Liver (tissue), 9 donors: ENCODE data around the gene APBA2. TPM values are rescaled to one million over a fixed set of nuclear protein-coding genes. Genes with fewer than 3 reads are reported as not detected.

Experiments used
- DNase-seq: peaks from one replicate; pipeline ENCODE4 v3.0.0-alpha.2; 2017; ENCODE audit warnings: low spot score
- H3K27ac ChIP-seq, 2 donors: one replicate each; pipeline ENCODE4 v1.7.0; 2013; ENCODE audit warnings: inconsistent platforms in 2 of 2, low read length in 2 of 2, control low read depth in 1 of 2, low read depth in 1 of 2, mild to moderate bottlenecking in 1 of 2
- H3K27me3 ChIP-seq, 4 donors: one replicate each; pipeline versions ENCODE4 v1.6.1 to v1.7.0; 2013; ENCODE audit warnings: low read length in 3 of 4, inconsistent platforms in 1 of 4, mild to moderate bottlenecking in 1 of 4, moderate library complexity in 1 of 4; ENCODE audit not compliant: control insufficient read depth in 4 of 4, insufficient read depth in 4 of 4
- H3K36me3 ChIP-seq, 4 donors: one replicate each; pipeline versions ENCODE4 v1.6.1 to v1.7.0; 2013; ENCODE audit warnings: low read length in 3 of 4, mild to moderate bottlenecking in 3 of 4, low read depth in 1 of 4, moderate library complexity in 1 of 4; ENCODE audit not compliant: control insufficient read depth in 4 of 4, insufficient read depth in 3 of 4
- H3K4me1 ChIP-seq, 4 donors: one replicate each; pipeline versions ENCODE4 v1.6.1 to v1.7.0; 2013; ENCODE audit warnings: low read length in 3 of 4, mild to moderate bottlenecking in 3 of 4, moderate library complexity in 1 of 4; ENCODE audit not compliant: control insufficient read depth in 4 of 4, insufficient read depth in 4 of 4
- H3K4me3 ChIP-seq, 3 donors: one replicate each; pipeline versions ENCODE4 v1.6.1 to v1.7.0; 2013; ENCODE audit warnings: low read length in 3 of 3, control low read depth in 1 of 3, low read depth in 1 of 3, mild to moderate bottlenecking in 1 of 3
- H3K9ac ChIP-seq, 2 donors: one replicate each; pipeline ENCODE4 v1.7.0; 2013; ENCODE audit warnings: low read length in 2 of 2, mild to moderate bottlenecking in 2 of 2, moderate library complexity in 2 of 2, control low read depth in 1 of 2, low read depth in 1 of 2
- H3K9me3 ChIP-seq, 4 donors: one replicate each; pipeline versions ENCODE4 v1.6.1 to v1.7.0; 2013; ENCODE audit warnings: low read length in 3 of 4; ENCODE audit not compliant: control insufficient read depth in 4 of 4
- ATF3 ChIP-seq: IDR thresholded peaks from 2 replicates; pipeline ENCODE4 v1.6.1; 2016; ENCODE audit warnings: antibody characterized with exemption
- FOXA1 ChIP-seq: IDR thresholded peaks from 2 replicates; pipeline ENCODE4 v1.6.1; 2016; ENCODE audit warnings: antibody characterized with exemption
- FOXA2 ChIP-seq: IDR thresholded peaks from 2 replicates; pipeline ENCODE4 v1.6.1; 2016; ENCODE audit warnings: antibody characterized with exemption
- GABPA ChIP-seq, 2 donors: IDR thresholded peaks in 1 of 2; conservative IDR thresholded peaks in 1 of 2; 2 replicates each; pipeline ENCODE4 v1.6.1; 2016; ENCODE audit warnings: antibody characterized with exemption in 2 of 2, mild to moderate bottlenecking in 1 of 2, moderate library complexity in 1 of 2
- HNF4A ChIP-seq, 2 donors: conservative IDR thresholded peaks; 2 replicates each; pipeline ENCODE4 v1.6.1; 2016; ENCODE audit warnings: antibody characterized with exemption in 2 of 2, mild to moderate bottlenecking in 2 of 2
- HNF4G ChIP-seq: IDR thresholded peaks from 2 replicates; pipeline ENCODE4 v1.6.1; 2016; ENCODE audit warnings: antibody characterized with exemption
- JUND ChIP-seq, 2 donors: IDR thresholded peaks; 2 replicates each; pipeline ENCODE4 v1.6.1; 2016; ENCODE audit warnings: antibody characterized with exemption in 2 of 2
- MAX ChIP-seq: IDR thresholded peaks from 2 replicates; pipeline ENCODE4 v1.6.1; 2016; ENCODE audit warnings: antibody characterized with exemption
- NR2F2 ChIP-seq: IDR thresholded peaks from 2 replicates; pipeline ENCODE4 v1.6.1; 2016; ENCODE audit warnings: antibody characterized with exemption
- RAD21 ChIP-seq, 2 donors: IDR thresholded peaks; 2 replicates each; pipeline ENCODE4 v1.6.1; 2016; ENCODE audit warnings: antibody characterized with exemption in 2 of 2, mild to moderate bottlenecking in 2 of 2
- RXRA ChIP-seq, 2 donors: IDR thresholded peaks; 2 replicates each; pipeline ENCODE4 v1.6.1; 2017 to 2018; ENCODE audit warnings: antibody characterized with exemption in 2 of 2, mild to moderate bottlenecking in 1 of 2
- TAF1 ChIP-seq: conservative IDR thresholded peaks from 2 replicates; pipeline ENCODE4 v1.6.1; 2016; ENCODE audit warnings: antibody characterized with exemption, mild to moderate bottlenecking
- YY1 ChIP-seq: IDR thresholded peaks from 2 replicates; pipeline ENCODE4 v1.6.1; 2016; ENCODE audit warnings: antibody characterized with exemption, mild to moderate bottlenecking
- WGBS: extraction: QIAGEN DNeasy Blood & Tissue Kit; methylation state at CpG from one replicate; pipeline ENCODE4 v1.1.7; 2013; 5-methylcytosine and 5-hydroxymethylcytosine counted together
- polyA plus RNA-seq, 2 donors: library from polyadenylated mRNA; stranded (reverse) in 1 of 2; unstranded in 1 of 2; fragments of 200-250 nt in 1 of 2; fragments of >200 nt in 1 of 2; fragmentation: Nextera tagmentation in 1 of 2; extraction: Ambion mirVana in 1 of 2; gene quantifications; one replicate each; pipeline versions ENCODE4 v1.2.1 to v1.2.3, GENCODE V29; 2013 to 2015
- total RNA-seq, 2 donors: library from RNA; depleted of rRNA; stranded (reverse); fragments of >200 nt; gene quantifications; one replicate each; pipeline ENCODE4 v1.2.3, GENCODE V29; 2014
- TF ChIP-seq, protein P1 (sequence below): IDR thresholded peaks from 2 replicates; pipeline ENCODE4 v1.6.1; 2016; ENCODE audit warnings: antibody characterized with exemption, mild to moderate bottlenecking
- TF ChIP-seq, protein P2 (sequence below): IDR thresholded peaks from 2 replicates; pipeline ENCODE4 v1.6.1; 2016; ENCODE audit warnings: antibody characterized with exemption
- donor health status: healthy.
- donor health status: healthy.
- donor health status: healthy.
- donor health status: healthy.
- donor health status: healthy.

APBA2 gene
- total and polyA plus RNA-seq, 4 donors, result 0.38 to 2.9 (median 1.7) TPM

- Histone ChIP-seq H3K4me3 (no peak overlapping the region), H3K4me1 (no peaks in the 10 kb centered on the region), H3K36me3 (no peaks in the 10 kb centered on the region), H3K9me3 (no peaks in the 10 kb centered on the region), H3K9ac (no peak overlapping the region), H3K27ac (no peak overlapping the region), H3K27me3 (peaks cover 0 to 2% (median 0%) of the 10 kb centered on the region in 4 donors)
- no peak for DNase-seq
- 67% methylated on average over 7 of the region's 7 CpGs for WGBS
- TF ChIP-seq MAX, result no peak
- TF ChIP-seq RXRA (IDR thresholded peaks at IDR 0.05), result no peak
- TF ChIP-seq GABPA (IDR thresholded peaks at IDR 0.05 in 1 of 2, conservative IDR thresholded peaks at IDR 0.05 in 1 of 2), result no peak
- no peak for TF ChIP-seq TAF1
- no peak for TF ChIP-seq HNF4G
These were observed 15.8 kb downstream of the APBA2 start for GRCh38 chr15:28901587-28901980.

DNA sequence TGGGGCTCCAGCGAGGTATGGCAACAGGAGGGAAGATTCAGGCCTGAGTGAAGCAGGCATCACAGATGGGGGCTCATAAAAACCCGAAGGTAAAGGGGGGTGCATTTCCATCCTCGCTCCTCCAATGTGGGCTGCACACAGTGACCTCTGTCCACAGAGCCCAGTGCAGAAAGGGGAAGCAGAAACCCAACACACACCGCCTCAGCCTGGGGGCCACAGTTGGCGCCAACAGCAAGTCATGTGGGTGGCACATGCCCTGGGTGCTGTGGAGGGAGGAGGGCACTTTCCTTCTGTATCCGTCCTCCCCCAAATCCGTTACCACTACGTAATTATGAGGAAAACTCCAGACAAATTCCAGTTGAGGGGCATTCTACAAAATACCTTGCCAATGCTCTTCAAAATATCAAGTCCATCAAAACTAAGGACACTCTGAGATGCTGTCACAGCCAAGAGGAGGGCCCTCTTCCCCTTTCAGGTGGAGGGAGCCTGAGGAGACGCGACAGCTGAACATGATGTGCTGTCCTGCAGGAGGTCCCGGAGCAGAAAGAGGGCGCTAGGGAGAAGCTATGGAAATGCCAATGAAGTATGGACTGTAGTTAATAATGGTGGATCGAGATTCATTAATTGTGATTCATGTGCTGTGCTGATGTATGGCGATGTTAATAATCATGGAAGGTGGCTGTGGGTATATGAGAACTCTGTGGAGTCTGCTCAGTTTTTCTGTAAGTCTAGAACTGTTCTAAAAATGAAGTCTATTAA is 16.4 kb downstream of the APBA2 start:
- H3K9ac ChIP-seq, result no peak overlapping the region
- no peaks in the 10 kb centered on the region for H3K4me1 ChIP-seq
- DNase-seq, result no peak
- H3K36me3 ChIP-seq, result no peaks in the 10 kb centered on the region
- no peak overlapping the region for H3K4me3 ChIP-seq
- no peaks in the 10 kb centered on the region for H3K9me3 ChIP-seq
- no peak overlapping the region for H3K27ac ChIP-seq
- TF ChIP-seq HNF4A (conservative IDR thresholded peaks at IDR 0.05) (no peak), JUND (IDR thresholded peaks at IDR 0.05) (no peak), MAX (no peak), RAD21 (IDR thresholded peaks at IDR 0.05) (no peak), NR2F2 (no peak), HNF4G (no peak), GABPA (IDR thresholded peaks at IDR 0.05 in 1 of 2, conservative IDR thresholded peaks at IDR 0.05 in 1 of 2) (no peak), FOXA1 (no peak), FOXA2 (no peak), YY1 (no peak), RXRA (IDR thresholded peaks at IDR 0.05) (no peak), ATF3 (no peak)
- TF ChIP-seq, protein P1, sequence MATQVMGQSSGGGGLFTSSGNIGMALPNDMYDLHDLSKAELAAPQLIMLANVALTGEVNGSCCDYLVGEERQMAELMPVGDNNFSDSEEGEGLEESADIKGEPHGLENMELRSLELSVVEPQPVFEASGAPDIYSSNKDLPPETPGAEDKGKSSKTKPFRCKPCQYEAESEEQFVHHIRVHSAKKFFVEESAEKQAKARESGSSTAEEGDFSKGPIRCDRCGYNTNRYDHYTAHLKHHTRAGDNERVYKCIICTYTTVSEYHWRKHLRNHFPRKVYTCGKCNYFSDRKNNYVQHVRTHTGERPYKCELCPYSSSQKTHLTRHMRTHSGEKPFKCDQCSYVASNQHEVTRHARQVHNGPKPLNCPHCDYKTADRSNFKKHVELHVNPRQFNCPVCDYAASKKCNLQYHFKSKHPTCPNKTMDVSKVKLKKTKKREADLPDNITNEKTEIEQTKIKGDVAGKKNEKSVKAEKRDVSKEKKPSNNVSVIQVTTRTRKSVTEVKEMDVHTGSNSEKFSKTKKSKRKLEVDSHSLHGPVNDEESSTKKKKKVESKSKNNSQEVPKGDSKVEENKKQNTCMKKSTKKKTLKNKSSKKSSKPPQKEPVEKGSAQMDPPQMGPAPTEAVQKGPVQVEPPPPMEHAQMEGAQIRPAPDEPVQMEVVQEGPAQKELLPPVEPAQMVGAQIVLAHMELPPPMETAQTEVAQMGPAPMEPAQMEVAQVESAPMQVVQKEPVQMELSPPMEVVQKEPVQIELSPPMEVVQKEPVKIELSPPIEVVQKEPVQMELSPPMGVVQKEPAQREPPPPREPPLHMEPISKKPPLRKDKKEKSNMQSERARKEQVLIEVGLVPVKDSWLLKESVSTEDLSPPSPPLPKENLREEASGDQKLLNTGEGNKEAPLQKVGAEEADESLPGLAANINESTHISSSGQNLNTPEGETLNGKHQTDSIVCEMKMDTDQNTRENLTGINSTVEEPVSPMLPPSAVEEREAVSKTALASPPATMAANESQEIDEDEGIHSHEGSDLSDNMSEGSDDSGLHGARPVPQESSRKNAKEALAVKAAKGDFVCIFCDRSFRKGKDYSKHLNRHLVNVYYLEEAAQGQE, result no peak
- TF ChIP-seq, protein P2, sequence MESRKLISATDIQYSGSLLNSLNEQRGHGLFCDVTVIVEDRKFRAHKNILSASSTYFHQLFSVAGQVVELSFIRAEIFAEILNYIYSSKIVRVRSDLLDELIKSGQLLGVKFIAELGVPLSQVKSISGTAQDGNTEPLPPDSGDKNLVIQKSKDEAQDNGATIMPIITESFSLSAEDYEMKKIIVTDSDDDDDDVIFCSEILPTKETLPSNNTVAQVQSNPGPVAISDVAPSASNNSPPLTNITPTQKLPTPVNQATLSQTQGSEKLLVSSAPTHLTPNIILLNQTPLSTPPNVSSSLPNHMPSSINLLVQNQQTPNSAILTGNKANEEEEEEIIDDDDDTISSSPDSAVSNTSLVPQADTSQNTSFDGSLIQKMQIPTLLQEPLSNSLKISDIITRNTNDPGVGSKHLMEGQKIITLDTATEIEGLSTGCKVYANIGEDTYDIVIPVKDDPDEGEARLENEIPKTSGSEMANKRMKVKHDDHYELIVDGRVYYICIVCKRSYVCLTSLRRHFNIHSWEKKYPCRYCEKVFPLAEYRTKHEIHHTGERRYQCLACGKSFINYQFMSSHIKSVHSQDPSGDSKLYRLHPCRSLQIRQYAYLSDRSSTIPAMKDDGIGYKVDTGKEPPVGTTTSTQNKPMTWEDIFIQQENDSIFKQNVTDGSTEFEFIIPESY, result no peak
- whole genome bisulfite sequencing, result 89% methylated on average over 14 of the region's 14 CpGs
- H3K27me3 ChIP-seq, result peaks cover 0 to 2% (median 0%) of the 10 kb centered on the region in 4 donors
